ENCODE measurements around the gene PTAFR.

DNA sequence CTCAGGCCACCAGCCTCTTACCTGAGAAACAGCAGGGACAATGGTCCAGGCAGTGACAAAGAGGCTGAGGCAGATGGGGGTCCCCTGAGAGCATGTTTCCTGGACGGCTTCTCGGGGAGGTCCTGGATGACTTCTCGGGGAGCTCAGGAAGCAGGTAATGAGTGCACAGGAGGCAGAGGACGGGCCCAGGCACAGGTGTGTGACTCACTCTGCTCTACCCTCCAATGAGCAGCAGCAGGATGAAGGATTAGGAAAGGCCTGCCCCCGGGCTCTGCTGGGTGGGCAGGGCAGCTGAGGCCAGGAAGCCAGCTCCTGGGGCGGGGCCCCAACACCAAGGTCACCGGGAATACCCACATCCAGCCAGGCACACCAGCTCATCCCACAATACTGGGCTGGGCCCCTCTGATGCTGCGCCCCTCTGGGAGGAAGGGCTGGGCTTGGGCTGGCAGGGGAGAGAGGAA lies 17.2 kb upstream of the PTAFR start:
- TF ChIP-seq, protein P1, sequence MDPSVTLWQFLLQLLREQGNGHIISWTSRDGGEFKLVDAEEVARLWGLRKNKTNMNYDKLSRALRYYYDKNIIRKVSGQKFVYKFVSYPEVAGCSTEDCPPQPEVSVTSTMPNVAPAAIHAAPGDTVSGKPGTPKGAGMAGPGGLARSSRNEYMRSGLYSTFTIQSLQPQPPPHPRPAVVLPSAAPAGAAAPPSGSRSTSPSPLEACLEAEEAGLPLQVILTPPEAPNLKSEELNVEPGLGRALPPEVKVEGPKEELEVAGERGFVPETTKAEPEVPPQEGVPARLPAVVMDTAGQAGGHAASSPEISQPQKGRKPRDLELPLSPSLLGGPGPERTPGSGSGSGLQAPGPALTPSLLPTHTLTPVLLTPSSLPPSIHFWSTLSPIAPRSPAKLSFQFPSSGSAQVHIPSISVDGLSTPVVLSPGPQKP (IDR thresholded peaks at IDR 0.05; ENCODE audit: borderline replicate concordance, low read depth, low read length) = no peak
- TF ChIP-seq RAD21 (IDR thresholded peaks at IDR 0.05; ENCODE audit: low read length) = no peak
- no peak for TF ChIP-seq CTCF (conservative IDR thresholded peaks at IDR 0.05; ENCODE audit: low read depth, low read length)
- no peak for TF ChIP-seq RFX5 (IDR thresholded peaks at IDR 0.05; ENCODE audit: low read depth, low read length)
- no peak for TF ChIP-seq POLR2A (IDR thresholded peaks at IDR 0.05; ENCODE audit: low read depth, low read length)
- no peak for TF ChIP-seq SMC3 (IDR thresholded peaks at IDR 0.05; ENCODE audit: low read depth, low read length)
- no peak for TF ChIP-seq RCOR1 (IDR thresholded peaks at IDR 0.05; ENCODE audit: insufficient replicate concordance, low read length)
- no peak for TF ChIP-seq CEBPB (IDR thresholded peaks at IDR 0.05; ENCODE audit: low read depth, low read length)
- no peak for TF ChIP-seq CHD1 (IDR thresholded peaks at IDR 0.05; ENCODE audit: low read depth, low read length)
- TF ChIP-seq MXI1 (IDR thresholded peaks at IDR 0.05; ENCODE audit: borderline replicate concordance, low read depth, low read length) = no peak
